Lower lobe of right lung (tissue), 2 donors: ENCODE results near the gene STARD8. TPM values are rescaled to one million over a fixed set of nuclear protein-coding genes. Genes with fewer than 3 reads are reported as not detected.
"Not testable (repeated sequence)": the region's sequence is repeated elsewhere in the genome, so short reads cannot be mapped to it uniquely, and the experiment has no call there.

Experiments used
- ATAC-seq, 2 donors: fragments of 200-7000 bp; cut with Tn5 transposase; one replicate each; pipeline ENCODE4 v1.9.1; 2020 to 2022; ENCODE audit warnings: mild to moderate bottlenecking in 2 of 2, moderate library complexity in 2 of 2
- DNase-seq: peaks from one replicate; pipeline ENCODE4 v3.0.0-alpha.2; 2020
- H3K27ac ChIP-seq: fragments of 200-600 bp; one replicate; pipeline ENCODE4 v1.8.0; 2022
- H3K27me3 ChIP-seq: fragments of 200-600 bp; one replicate; pipeline ENCODE4 v1.8.0; 2022; ENCODE audit warnings: low read depth
- H3K36me3 ChIP-seq: fragments of 200-600 bp; one replicate; pipeline ENCODE4 v1.8.0; 2022; ENCODE audit warnings: mild to moderate bottlenecking
- H3K4me1 ChIP-seq: fragments of 200-600 bp; one replicate; pipeline ENCODE4 v1.8.0; 2022
- H3K4me3 ChIP-seq: fragments of 200-600 bp; one replicate; pipeline ENCODE4 v1.8.0; 2022; ENCODE audit warnings: mild to moderate bottlenecking
- H3K9me3 ChIP-seq: fragments of 200-600 bp; one replicate; pipeline ENCODE4 v1.8.0; 2022
- CTCF ChIP-seq: fragments of 200-600 bp; IDR thresholded peaks from one replicate; pipeline ENCODE4 v1.8.0; 2022; ENCODE audit warnings: antibody characterized with exemption, mild to moderate bottlenecking
- intact Hi-C: fragments of 100-400 bp; cut with DNase I; formaldehyde crosslinking; loops from one replicate; pipeline ENCODE4 v1.11.0; 2022
- total RNA-seq: library from RNA; stranded (reverse); fragmentation: NEBNext Ultra II Directional; extraction: Animal tissue kit (Norgen Biotek cat#: 25700); gene quantifications from one replicate; pipeline ENCODE4 v1.2.1, GENCODE V29; 2021
- donor health status: DM: no; HTN: yes; CAD: no; lungs with severe emphysema.

The STARD8 gene
- total RNA-seq, 1 donor from 2014 or later = 36.5 TPM

DNA sequence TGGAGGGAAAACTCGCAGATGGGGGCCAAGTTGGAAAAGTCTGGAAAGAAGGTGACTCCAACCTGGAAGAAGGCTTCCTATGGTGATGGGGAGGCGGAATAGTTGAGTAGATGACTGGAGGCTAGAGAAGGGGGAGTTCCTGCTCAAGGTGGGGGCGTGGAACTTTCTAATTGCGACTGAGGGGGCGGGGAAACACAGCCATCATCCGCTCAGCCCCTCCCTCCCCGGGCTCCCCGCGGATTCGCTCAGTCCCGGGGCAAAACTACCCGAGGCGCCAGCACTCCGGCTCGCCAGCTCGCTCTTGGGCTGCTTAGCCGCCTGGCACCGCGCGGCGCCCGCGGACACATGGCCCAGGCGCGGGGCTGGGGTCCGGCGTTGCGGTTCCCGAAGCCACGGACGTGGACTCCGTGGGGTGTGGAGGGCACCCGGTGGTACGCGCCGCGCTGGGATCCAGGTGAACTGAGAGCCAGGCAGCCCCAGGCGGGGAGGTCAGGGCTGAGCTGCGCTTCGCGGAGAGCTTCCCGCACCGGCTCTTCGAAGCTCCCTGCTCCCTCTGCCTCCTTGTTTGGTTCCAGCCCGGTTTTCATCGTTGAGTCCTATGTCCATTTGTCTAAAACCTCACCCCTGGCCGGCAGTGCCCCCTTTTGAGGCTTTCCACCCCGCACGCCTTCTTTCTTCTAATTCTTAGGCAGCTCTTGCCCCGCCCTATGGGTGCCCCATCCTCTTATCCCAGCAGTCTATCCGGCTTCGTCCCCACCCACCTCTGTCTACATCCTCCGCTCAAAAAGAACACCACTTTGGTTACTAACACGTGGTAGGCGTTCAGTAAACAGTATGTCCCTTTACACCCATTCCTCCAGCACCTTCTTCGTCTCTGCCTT is 38.9 kb downstream of the STARD8 start:
- DNase-seq = peak; percentile 58
- Histone ChIP-seq H3K36me3 (no peaks in the 10 kb centered on the region), H3K4me3 (peak overlapping the region; percentile 53), H3K4me1 (peaks cover 24% of the 10 kb centered on the region), H3K27me3 (no peaks in the 10 kb centered on the region), H3K27ac (peak overlapping the region; percentile 78), H3K9me3 (no peaks in the 10 kb centered on the region)
- ATAC-seq = peak; percentile 58 to 78
- intact Hi-C loops = no loop called here
- no peak for TF ChIP-seq CTCF

GRCh38 chrX:68688931-68689330 is 41.5 kb downstream of the STARD8 start:
- H3K36me3 ChIP-seq, ATAC-seq, H3K27ac ChIP-seq, H3K9me3 ChIP-seq, H3K4me3 ChIP-seq, DNase-seq, H3K27me3 ChIP-seq, intact Hi-C loops: not testable (repeated sequence)
- H3K4me1 ChIP-seq = peaks cover 17% of the 10 kb centered on the region

DNA sequence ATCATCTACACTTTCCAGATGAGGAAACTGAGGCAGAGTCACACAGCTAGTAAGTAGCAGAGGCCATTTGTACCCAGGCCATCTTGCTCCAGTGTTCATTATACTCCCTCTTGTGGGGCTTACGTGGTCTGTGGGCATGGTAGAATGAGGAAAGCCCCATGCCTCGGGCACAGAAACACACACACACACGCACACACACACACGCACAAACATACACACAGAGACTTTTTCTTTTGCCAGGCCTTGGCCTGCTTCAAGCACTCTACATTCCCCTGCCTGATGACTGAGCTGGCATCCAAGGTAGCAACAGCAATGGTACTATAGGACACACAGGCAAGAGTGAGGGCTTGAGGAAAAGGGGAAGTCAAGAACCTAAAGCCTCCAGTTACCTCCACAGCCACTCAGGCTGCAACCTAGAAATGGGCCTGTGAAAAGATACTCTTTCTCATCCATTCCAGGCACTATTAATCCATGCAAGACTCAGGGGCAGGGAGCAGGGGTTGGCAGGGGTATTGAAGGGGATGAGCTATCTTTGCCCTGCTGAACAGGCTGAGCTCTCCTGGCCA is 43.6 kb downstream of the STARD8 start:
- intact Hi-C loops = no loop called here
- no peak for TF ChIP-seq CTCF
- H3K27ac ChIP-seq = no peak overlapping the region
- H3K4me3 ChIP-seq = no peak overlapping the region
- DNase-seq (no peak), ATAC-seq (no peak)
- no peaks in the 10 kb centered on the region for H3K4me1 ChIP-seq
- no peaks in the 10 kb centered on the region for H3K9me3 ChIP-seq
- no peaks in the 10 kb centered on the region for H3K36me3 ChIP-seq
- no peaks in the 10 kb centered on the region for H3K27me3 ChIP-seq

DNA sequence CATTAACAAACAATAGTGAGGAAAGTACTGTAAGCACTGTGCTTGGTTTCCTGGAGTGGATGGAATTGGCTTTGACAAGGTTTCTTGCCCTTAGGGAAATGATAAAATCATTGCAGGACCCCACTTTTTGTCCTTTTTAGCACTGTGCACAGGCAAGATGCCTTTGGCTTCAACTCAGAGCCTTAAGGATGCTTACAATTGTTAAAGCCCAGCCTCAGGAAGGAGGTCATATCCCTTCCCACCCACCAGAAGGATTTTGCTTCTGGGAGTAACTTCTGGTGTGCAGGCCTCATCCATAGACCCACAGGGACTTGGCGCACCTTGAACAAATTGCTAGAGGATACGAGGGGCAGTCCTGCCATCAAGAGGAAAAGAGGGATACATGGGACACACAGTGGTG is 44.5 kb downstream of the STARD8 start:
- DNase-seq (no peak), ATAC-seq (no peak)
- Histone ChIP-seq H3K4me1 (no peaks in the 10 kb centered on the region), H3K27me3 (no peaks in the 10 kb centered on the region), H3K9me3 (no peaks in the 10 kb centered on the region), H3K36me3 (no peaks in the 10 kb centered on the region), H3K4me3 (no peak overlapping the region), H3K27ac (peak overlapping the region; percentile 41)
- intact Hi-C loops = no loop called here
- TF ChIP-seq CTCF = no peak

DNA sequence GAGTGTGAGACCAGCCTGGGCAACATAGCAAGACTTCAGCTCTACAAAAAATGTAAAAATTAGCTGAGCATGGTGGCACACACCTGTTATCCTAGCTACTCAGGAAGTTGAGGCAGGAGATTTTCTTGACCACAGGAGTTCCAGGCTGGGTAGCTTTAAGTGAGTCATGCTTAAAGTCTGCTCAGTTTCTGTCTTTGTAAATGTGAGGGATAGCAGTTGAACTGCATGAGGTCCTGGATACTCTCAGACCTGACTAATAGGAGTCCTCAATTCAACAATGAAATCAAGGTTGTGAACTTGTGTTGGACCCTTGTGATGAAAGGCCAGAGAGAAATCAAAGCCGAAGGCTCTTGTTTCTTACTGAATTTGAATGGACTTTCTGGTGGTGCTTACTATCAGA is 45.2 kb downstream of the STARD8 start:
- DNase-seq = no peak
- no peaks in the 10 kb centered on the region for H3K36me3 ChIP-seq
- no peak for TF ChIP-seq CTCF
- H3K9me3 ChIP-seq = no peaks in the 10 kb centered on the region
- no peak overlapping the region for H3K4me3 ChIP-seq
- H3K27ac ChIP-seq = peak overlapping the region; percentile 41
- no peaks in the 10 kb centered on the region for H3K27me3 ChIP-seq
- ATAC-seq = no peak
- intact Hi-C loops = no loop called here
- H3K4me1 ChIP-seq = no peaks in the 10 kb centered on the region
